Neutrophil (primary cell): Measurements from ENCODE around the gene GARIN1A.
"Not testable (repeated sequence)": the region's sequence is repeated elsewhere in the genome, so short reads cannot be mapped to it uniquely, and the experiment has no call there.

Source experiments
- H3K27ac ChIP-seq: fragments of 200-600 bp; sonication (generic); 2 replicates; pipeline ENCODE4 v1.5.1; 2016; ENCODE audit warnings: mild to moderate bottlenecking, moderate library complexity
- H3K27me3 ChIP-seq: fragments of 200-600 bp; sonication (generic); 2 replicates; pipeline ENCODE4 v1.6.0; 2016; ENCODE audit warnings: mild to moderate bottlenecking
- H3K36me3 ChIP-seq: fragments of 200-600 bp; sonication (generic); 2 replicates; pipeline ENCODE4 v1.5.1; 2017
- H3K4me1 ChIP-seq, 2 experiments: fragments of 200-600 bp in 1 of 2; sonication (generic) in 1 of 2; 1 replicate in 1 of 2; 2 replicates in 1 of 2; pipeline versions ENCODE4 v1.5.1 to v1.6.1; 2013 to 2016; ENCODE audit warnings: low read depth in 1 of 2, low read length in 1 of 2, mild to moderate bottlenecking in 1 of 2, moderate library complexity in 1 of 2; ENCODE audit not compliant: control insufficient read depth in 1 of 2, insufficient read depth in 1 of 2
- H3K4me3 ChIP-seq, 2 experiments: fragments of 200-600 bp in 1 of 2; sonication (generic) in 1 of 2; 1 replicate in 1 of 2; 2 replicates in 1 of 2; pipeline ENCODE4 v1.5.1; 2013 to 2016; ENCODE audit warnings: low read depth in 1 of 2, low read length in 1 of 2, mild to moderate bottlenecking in 1 of 2, moderate library complexity in 1 of 2
- H3K9me3 ChIP-seq: fragments of 200-600 bp; sonication (generic); 2 replicates; pipeline ENCODE4 v1.5.1; 2016
- CTCF ChIP-seq: fragments of 200-600 bp; sonication (generic); IDR thresholded peaks from 2 replicates; pipeline ENCODE4 v1.5.1; 2016; ENCODE audit warnings: antibody characterized with exemption

The GARIN1A gene

GRCh38 chr7:128672927-128673517 is 930 bp downstream of the GARIN1A start:
- Histone ChIP-seq H3K9me3 (no peaks in the 10 kb centered on the region), H3K27ac (no peak overlapping the region)
- TF ChIP-seq CTCF: no peak

GRCh38 chr7:128673571-128673970 is 1.5 kb downstream of the GARIN1A start:
- H3K36me3 ChIP-seq: no peaks in the 10 kb centered on the region
- no peak overlapping the region for H3K4me3 ChIP-seq
- no peak for TF ChIP-seq CTCF
- no peak overlapping the region for H3K27ac ChIP-seq
- H3K27me3 ChIP-seq: peaks cover 36% of the 10 kb centered on the region
- H3K4me1 ChIP-seq: peaks cover 4 to 6% of the 10 kb centered on the region in 2 experiments
- H3K9me3 ChIP-seq: no peaks in the 10 kb centered on the region

More at GRCh38 chr7:128672927-128673517, 930 bp downstream of the GARIN1A start:
- H3K4me1 ChIP-seq: peaks cover 0 to under 1% of the 10 kb centered on the region in 2 experiments
- H3K4me3 ChIP-seq: no peak overlapping the region
- H3K27me3 ChIP-seq: peaks cover 36% of the 10 kb centered on the region
- no peaks in the 10 kb centered on the region for H3K36me3 ChIP-seq

- no peaks in the 10 kb centered on the region for H3K36me3 ChIP-seq
These were observed 4.6 kb downstream of the GARIN1A start for GRCh38 chr7:128676665-128677064.

GRCh38 chr7:128679920-128680319 is 7.8 kb downstream of the GARIN1A start:
- no peak for TF ChIP-seq CTCF
- Histone ChIP-seq H3K4me1 (peaks cover 17 to 23% of the 10 kb centered on the region in 2 experiments), H3K4me3 (no peak overlapping the region), H3K27ac (no peak overlapping the region), H3K27me3 (peaks cover 4% of the 10 kb centered on the region), H3K36me3 (no peaks in the 10 kb centered on the region), H3K9me3 (no peaks in the 10 kb centered on the region)

More at GRCh38 chr7:128676665-128677064, 4.6 kb downstream of the GARIN1A start:
- peaks cover 17 to 23% of the 10 kb centered on the region in 2 experiments for H3K4me1 ChIP-seq
- no peak for TF ChIP-seq CTCF
- H3K9me3 ChIP-seq: no peaks in the 10 kb centered on the region
- peaks cover 36% of the 10 kb centered on the region for H3K27me3 ChIP-seq
- no peak overlapping the region for H3K4me3 ChIP-seq
- H3K27ac ChIP-seq: no peak overlapping the region

GRCh38 chr7:128681794-128682537 is 9.9 kb downstream of the GARIN1A start:
- no peak for TF ChIP-seq CTCF
- H3K4me3 ChIP-seq: no peak overlapping the region
- H3K4me1 ChIP-seq: peaks cover 17 to 23% of the 10 kb centered on the region in 2 experiments
- no peak overlapping the region for H3K27ac ChIP-seq
- H3K36me3 ChIP-seq: no peaks in the 10 kb centered on the region
- no peaks in the 10 kb centered on the region for H3K9me3 ChIP-seq
- no peaks in the 10 kb centered on the region for H3K27me3 ChIP-seq

- not testable (repeated sequence) for H3K27me3 ChIP-seq, H3K27ac ChIP-seq, H3K4me3 ChIP-seq, H3K36me3 ChIP-seq, H3K9me3 ChIP-seq
- H3K4me1 ChIP-seq: peaks cover 16 to 19% of the 10 kb centered on the region in 2 experiments
These were observed 11.2 kb downstream of the GARIN1A start for GRCh38 chr7:128683270-128683669.

GRCh38 chr7:128683738-128684137 is 11.6 kb downstream of the GARIN1A start:
- not testable (repeated sequence) for H3K27me3 ChIP-seq, H3K9me3 ChIP-seq, H3K27ac ChIP-seq, H3K4me3 ChIP-seq, H3K36me3 ChIP-seq
- H3K4me1 ChIP-seq: peaks cover 12 to 15% of the 10 kb centered on the region in 2 experiments
